GM12878 (cell line): ENCODE results near the gene BPI. TPM values are rescaled to one million over a fixed set of nuclear protein-coding genes. Genes with fewer than 3 reads are reported as not detected.

Source experiments
- ATAC-seq: fragments of 200-7000 bp; cut with Tn5 transposase; 3 replicates; pipeline ENCODE4 v1.9.1; 2020; ENCODE audit warnings: mild to moderate bottlenecking, moderate library complexity
- BruUV-seq: library from RNA; stranded (reverse); fragments of 400-500 nt; replicated peaks from 2 replicates; lab custom pipeline; 2021; lab: Mats Ljungman, UMichigan
- CTCF ChIA-PET: fragments of 300-600 bp; sonication (Branson Sonifier 250); formaldehyde crosslinking; extraction: SDS; loops from one replicate; lab custom pipeline; 2021; ENCODE audit warnings: inconsistent platforms; lab: Yijun Ruan, JAX
- POLR2A ChIA-PET: fragments of 350-600 bp; formaldehyde crosslinking; extraction: SDS; loops from one replicate; lab custom pipeline; 2021; ENCODE audit warnings: inconsistent platforms; lab: Charles Lee
- RAD21 ChIA-PET: fragments of 300-600 bp; sonication (Branson Sonifier 250); formaldehyde crosslinking; loops from one replicate; lab custom pipeline; 2023; ENCODE audit warnings: antibody characterized with exemption; ENCODE audit not compliant: unreplicated experiment; lab: Charles Lee
- SMC1A ChIA-PET: fragments of 300-600 bp; sonication (Branson Sonifier 250); formaldehyde crosslinking; loops from one replicate; lab custom pipeline; 2023; ENCODE audit not compliant: unreplicated experiment, uncharacterized antibody; lab: Charles Lee
- DNase-seq: peaks from one replicate; pipeline ENCODE4 v3.0.0-alpha.2; 2011; ENCODE audit warnings: low read depth, low spot score
- FAIRE-seq: peaks from 3 replicates; lab custom pipeline; 2011; peaks lifted over from hg19 to GRCh38; lab: Jason Lieb, UNC
- H2AFZ ChIP-seq: 2 replicates; pipeline ENCODE4 v1.6.0; 2011; ENCODE audit warnings: low read depth, low read length, control low read depth; ENCODE audit not compliant: control insufficient read depth
- H3K27ac ChIP-seq: 2 replicates; pipeline ENCODE4 v1.5.1; 2011; ENCODE audit warnings: control low read depth; ENCODE audit not compliant: control insufficient read depth, insufficient read depth
- H3K27me3 ChIP-seq, 2 experiments: replicated peaks in 1 of 2; 2 replicates each; pipeline versions ENCODE4 v1.6.0 to v1.6.1; 2011; ENCODE audit warnings: low read length in 1 of 2; ENCODE audit not compliant: control insufficient read depth in 2 of 2, insufficient read depth in 2 of 2
- H3K36me3 ChIP-seq, 2 experiments: 2 replicates each; pipeline ENCODE4 v1.5.1; 2011; ENCODE audit warnings: low read length in 1 of 2; ENCODE audit not compliant: control insufficient read depth in 2 of 2, insufficient read depth in 2 of 2
- H3K4me1 ChIP-seq: 2 replicates; pipeline ENCODE4 v1.6.1; 2011; ENCODE audit warnings: mild to moderate bottlenecking, low read length, moderate library complexity, mixed read lengths; ENCODE audit not compliant: control insufficient read depth, insufficient read depth
- H3K4me2 ChIP-seq: 2 replicates; pipeline ENCODE4 v1.6.0; 2011; ENCODE audit warnings: control low read depth; ENCODE audit not compliant: control insufficient read depth, insufficient read depth
- H3K4me3 ChIP-seq: fragments of 200-600 bp; sonication (generic); 2 replicates; pipeline ENCODE4 v1.5.1; 2016
- H3K79me2 ChIP-seq: 2 replicates; pipeline ENCODE4 v1.6.0; 2011; ENCODE audit warnings: low read length; ENCODE audit not compliant: control insufficient read depth, insufficient read depth
- H3K9ac ChIP-seq: 2 replicates; pipeline ENCODE4 v1.8.0; 2011; ENCODE audit warnings: low read length, control low read depth, mixed read lengths; ENCODE audit not compliant: control insufficient read depth, insufficient read depth
- H3K9me3 ChIP-seq: replicated peaks from 3 replicates; pipeline ENCODE4 v1.5.1; 2011; ENCODE audit warnings: mild to moderate bottlenecking, low read length; ENCODE audit not compliant: control insufficient read depth, insufficient read depth
- H4K20me1 ChIP-seq: 2 replicates; pipeline ENCODE4 v1.6.0; 2011; ENCODE audit not compliant: control insufficient read depth, insufficient read depth
- ATF3 ChIP-seq: IDR thresholded peaks from 2 replicates; pipeline ENCODE4 v1.6.1; 2011; ENCODE audit warnings: low read depth, mild to moderate bottlenecking, low read length, moderate library complexity, borderline replicate concordance; ENCODE audit errors: extremely low read depth
- ATF7 ChIP-seq: fragments of 450-650 bp; IDR thresholded peaks from 2 replicates; pipeline ENCODE4 v1.6.1; 2016; ENCODE audit warnings: low read depth, mild to moderate bottlenecking
- CBX3 ChIP-seq: fragments of 200-600 bp; sonication (generic); IDR thresholded peaks from 2 replicates; pipeline ENCODE4 v1.6.1; 2016; ENCODE audit warnings: low read depth, borderline replicate concordance
- EP300 ChIP-seq, 2 experiments: fragments of 150-350 bp in 1 of 2; IDR thresholded peaks; 2 replicates each; pipeline ENCODE4 v1.6.1; 2011 to 2012; ENCODE audit warnings: low read depth in 2 of 2, low read length in 2 of 2, borderline replicate concordance in 1 of 2, improper control_type of control experiment in 1 of 2, inconsistent platforms in 1 of 2; ENCODE audit not compliant: control insufficient read depth in 1 of 2
- IRF5 ChIP-seq: fragments of 450-650 bp; IDR thresholded peaks from 2 replicates; pipeline ENCODE4 v1.6.1; 2017; ENCODE audit warnings: borderline replicate concordance
- LARP7 ChIP-seq: fragments of 450-650 bp; IDR thresholded peaks from 2 replicates; pipeline ENCODE4 v1.6.1; 2017; ENCODE audit warnings: mild to moderate bottlenecking
- MEF2A ChIP-seq: IDR thresholded peaks from 2 replicates; pipeline ENCODE4 v1.6.1; 2011; ENCODE audit warnings: low read depth, mild to moderate bottlenecking, low read length, moderate library complexity; ENCODE audit not compliant: insufficient read depth
- NFIC ChIP-seq: IDR thresholded peaks from 2 replicates; pipeline ENCODE4 v1.6.1; 2012; ENCODE audit warnings: low read depth, mild to moderate bottlenecking, inconsistent platforms, low read length, moderate library complexity
- NR2F1 ChIP-seq: fragments of 450-650 bp; conservative IDR thresholded peaks from 2 replicates; pipeline ENCODE4 v1.6.1; 2017; ENCODE audit warnings: mild to moderate bottlenecking
- WGBS: methylation state at CpG from one replicate; pipeline ENCODE4 v1.1.6; 2016; ENCODE audit warnings: low lambda C conversion rate; ENCODE audit not compliant: insufficient replicate concordance, insufficient coverage; ENCODE audit errors: missing lambda C conversion rate; 5-methylcytosine and 5-hydroxymethylcytosine counted together
- in situ Hi-C: fragments of 300-500 bp; cut with MboI; formaldehyde crosslinking; loops from 9 replicates; pipeline ENCODE4 v1.14.3; 2018; ENCODE audit warnings: mixed read lengths
- intact Hi-C: fragments of 100-400 bp; cut with micrococcal nuclease; formaldehyde crosslinking; loops from one replicate; pipeline ENCODE4 v1.14.2; 2022; ENCODE audit not compliant: unreplicated experiment
- polyA plus RNA-seq, 11 experiments: library from polyadenylated mRNA; depleted of rRNA in 4 of 11; unstranded in 6 of 11; stranded (reverse) in 5 of 11; fragments of >200 nt; fragmentation: Nextera tagmentation in 4 of 11; fragmentation: Illumina TruSeq in 1 of 11; extraction: Ambion mirVana in 4 of 11; extraction: Trizol in 1 of 11; gene quantifications; 1 replicate in 1 of 11; 2 replicates in 10 of 11; pipeline versions ENCODE4 v1.2.1 to v1.2.3, GENCODE V29; 2011 to 2016; ENCODE audit warnings: inconsistent platforms in 2 of 11, missing spikeins in 2 of 11, low read depth in 1 of 11
- total RNA-seq, 4 experiments: library from RNA; depleted of rRNA in 3 of 4; stranded (reverse); fragments of >200 nt in 3 of 4; fragmentation: Illumina TruSeq in 1 of 4; extraction: Trizol in 1 of 4; gene quantifications; 2 replicates each; pipeline versions ENCODE4 v1.2.1 to v1.2.3, GENCODE V29; 2013 to 2021

Gene BPI
- total and polyA plus RNA-seq, 10 of the 15 experiments (the other 5 are each of a cell fraction or from before 2014, with no cell fraction given): not detected

GRCh38 chr20:38266426-38266825 is 37.5 kb upstream of the BPI start:
- Histone ChIP-seq H3K9me3 (no peaks in the 10 kb centered on the region), H3K27me3 (peaks cover 1 to 4% of the 10 kb centered on the region in 2 experiments; a peak in 3 of 4 replicates), H3K9ac (no peak overlapping the region), H3K4me1 (no peaks in the 10 kb centered on the region), H4K20me1 (no peaks in the 10 kb centered on the region), H3K4me3 (no peak overlapping the region), H3K36me3 (no peaks in the 10 kb centered on the region), H3K4me2 (no peak overlapping the region), H3K79me2 (no peaks in the 10 kb centered on the region), H2AFZ (no peak overlapping the region), H3K27ac (no peak overlapping the region)
- no TSS peak for BruUV-seq
- DNase-seq (no peak), ATAC-seq (no peak), FAIRE-seq (no peak)
- no peak for TF ChIP-seq EP300 (IDR thresholded peaks at IDR 0.05; ENCODE audit: borderline replicate concordance in 1 of 2, control insufficient read depth in 1 of 2, low read depth in 2 of 2, low read length in 2 of 2)
- TF ChIP-seq ATF7: no peak
- TF ChIP-seq MEF2A: no peak
- TF ChIP-seq NR2F1: no peak
- TF ChIP-seq NFIC: no peak
- TF ChIP-seq ATF3: no peak
- TF ChIP-seq CBX3: no peak
- intact Hi-C loops: no loop called here
- ChIA-PET POLR2A (no interaction called here), RAD21 (no interaction called here), CTCF (no interaction called here), SMC1A (no interaction called here)
- in situ Hi-C loops: no loop called here
- 2% methylated on average over 2 of the region's 2 CpGs for WGBS

GRCh38 chr20:38267296-38267695 is 36.7 kb upstream of the BPI start:
- in situ Hi-C loops (no loop called here), intact Hi-C loops (no loop called here)
- ChIA-PET RAD21 (no interaction called here), CTCF (no interaction called here), SMC1A (interaction anchor here (0.6 kb wide), 1 partner anchor 1194 kb away, joined by 4 read pairs; no protein-coding TSS in a partner anchor)
- no TSS peak for BruUV-seq
- Histone ChIP-seq H3K9me3 (no peaks in the 10 kb centered on the region), H4K20me1 (no peaks in the 10 kb centered on the region), H3K27ac (no peak overlapping the region)
- DNase-seq (no peak), ATAC-seq (no peak)
- 0% methylated on average over 2 of the region's 2 CpGs for WGBS
- TF ChIP-seq LARP7 (no peak), IRF5 (no peak)
- TF ChIP-seq, all 136 proteins: peak for 0
- Histone ChIP-seq H3K9ac (no peak overlapping the region), H3K27me3 (peaks cover 1 to 4% of the 10 kb centered on the region in 2 experiments; a peak in 3 of 4 replicates), H3K4me2 (no peak overlapping the region), H3K79me2 (no peaks in the 10 kb centered on the region), H2AFZ (no peak overlapping the region), H3K4me1 (no peaks in the 10 kb centered on the region), H3K4me3 (no peak overlapping the region), H3K36me3 (no peaks in the 10 kb centered on the region)
- no peak for FAIRE-seq
- POLR2A ChIA-PET: no interaction called here
